GM21390 (cell line): Measurements from ENCODE around the gene PIGU.
"Not testable (repeated sequence)": the region's sequence is repeated elsewhere in the genome, so short reads cannot be mapped to it uniquely, and the experiment has no call there.

Source experiments
- ATAC-seq: cut with Tn5 transposase; IDR thresholded peaks from one replicate; pipeline ENCODE4 v1.9.1; 2021; ENCODE audit not compliant: unreplicated experiment

The PIGU gene

DNA sequence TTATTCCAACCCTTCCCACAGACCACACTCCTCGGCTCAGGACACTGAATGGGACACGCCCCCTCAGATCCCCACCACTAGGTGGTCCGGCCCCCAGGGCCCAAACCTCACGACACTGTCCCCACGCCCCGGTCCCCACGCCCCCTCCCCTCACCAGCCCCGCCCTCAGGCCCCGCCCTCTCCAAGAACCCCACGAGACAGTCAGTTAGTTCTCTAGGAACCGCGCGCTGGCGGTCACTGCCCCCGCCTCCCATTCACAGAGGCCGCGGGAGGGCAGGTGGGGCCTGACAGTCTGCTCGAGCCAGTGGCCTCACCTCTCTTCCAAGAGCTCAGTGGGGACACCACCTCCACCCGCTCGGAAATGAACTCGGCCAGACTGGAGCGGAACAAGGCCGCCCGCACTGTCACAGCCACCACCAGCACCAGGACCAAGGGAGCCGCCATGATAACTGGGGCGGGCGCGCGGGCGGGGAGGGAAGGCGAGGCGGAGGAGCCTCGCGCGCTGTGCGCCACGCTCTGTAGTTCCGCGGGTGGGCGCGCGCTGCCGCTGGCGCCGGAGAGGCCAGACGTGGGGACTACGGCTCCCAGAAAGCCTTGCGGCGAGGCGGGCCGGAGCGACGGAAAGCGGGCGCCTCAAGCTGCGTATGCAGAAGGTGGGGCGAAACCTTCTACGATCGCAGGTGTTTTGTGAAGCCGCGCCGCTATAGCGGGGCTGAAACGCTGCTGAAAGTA lies at the start of gene PIGU:
PIGU (minus strand) TSS at position 451 of the 732 bp plus-strand sequence; CDS start at position 444, 7 bp downstream.
- ATAC-seq, result peak; percentile 94

DNA sequence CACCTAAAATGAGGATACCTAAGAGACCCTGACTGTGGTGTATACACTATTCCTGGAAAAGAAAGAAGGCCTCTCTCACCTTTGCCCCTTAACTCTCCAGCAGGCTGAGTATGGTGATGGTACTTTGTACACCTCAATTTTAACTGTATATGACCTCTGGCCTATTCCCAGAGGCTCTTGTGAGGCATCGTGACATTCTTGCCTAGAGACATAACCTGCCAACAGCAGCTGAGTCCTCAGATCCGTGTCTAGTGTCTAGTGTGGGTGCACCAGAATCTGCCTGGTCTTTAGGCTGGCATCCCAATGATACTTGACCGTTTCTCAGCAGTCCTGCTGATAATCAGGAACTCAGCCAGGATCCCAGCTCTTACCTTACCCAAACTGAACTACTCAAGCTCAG lies 47.3 kb upstream of the PIGU start:
- no peak for ATAC-seq

DNA sequence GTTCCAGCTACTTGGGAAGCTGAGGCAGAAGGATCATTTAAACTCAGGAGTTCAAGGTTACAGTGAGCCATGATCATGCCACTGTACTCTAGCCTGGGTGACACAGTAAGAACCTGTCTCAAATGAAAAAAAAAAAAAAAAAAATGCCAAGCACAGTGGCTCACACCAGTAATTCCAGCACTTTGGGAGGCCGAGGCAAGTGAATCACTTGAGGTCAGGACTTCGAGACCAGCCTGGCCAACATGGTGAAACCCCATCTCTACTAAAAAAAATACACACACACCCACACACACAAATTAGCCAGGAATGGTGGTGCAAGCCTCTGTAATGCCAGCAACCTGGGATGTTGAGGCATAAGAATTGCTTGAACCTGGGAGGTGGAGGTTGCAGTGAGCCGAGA lies 45.7 kb upstream of the PIGU start:
- not testable (repeated sequence) for ATAC-seq

DNA sequence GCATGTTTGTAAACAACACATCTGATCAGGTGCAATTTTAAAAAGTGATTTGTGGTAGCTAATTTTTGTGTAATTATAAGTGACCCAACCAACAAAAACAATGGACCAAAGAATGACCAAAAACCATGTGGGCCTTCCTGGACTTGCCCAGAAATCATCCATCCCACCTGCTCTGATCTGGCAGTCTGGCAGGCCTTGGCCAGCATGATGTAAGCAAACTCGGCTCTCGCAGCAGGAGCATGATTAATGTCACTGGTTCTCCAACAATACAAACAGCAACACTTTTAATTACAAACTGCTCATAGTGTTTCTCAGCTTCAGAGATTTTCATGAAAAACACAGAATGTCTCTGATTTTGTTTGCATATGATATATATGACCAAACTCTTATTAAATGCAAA lies 43.4 kb upstream of the PIGU start:
- no peak for ATAC-seq

DNA sequence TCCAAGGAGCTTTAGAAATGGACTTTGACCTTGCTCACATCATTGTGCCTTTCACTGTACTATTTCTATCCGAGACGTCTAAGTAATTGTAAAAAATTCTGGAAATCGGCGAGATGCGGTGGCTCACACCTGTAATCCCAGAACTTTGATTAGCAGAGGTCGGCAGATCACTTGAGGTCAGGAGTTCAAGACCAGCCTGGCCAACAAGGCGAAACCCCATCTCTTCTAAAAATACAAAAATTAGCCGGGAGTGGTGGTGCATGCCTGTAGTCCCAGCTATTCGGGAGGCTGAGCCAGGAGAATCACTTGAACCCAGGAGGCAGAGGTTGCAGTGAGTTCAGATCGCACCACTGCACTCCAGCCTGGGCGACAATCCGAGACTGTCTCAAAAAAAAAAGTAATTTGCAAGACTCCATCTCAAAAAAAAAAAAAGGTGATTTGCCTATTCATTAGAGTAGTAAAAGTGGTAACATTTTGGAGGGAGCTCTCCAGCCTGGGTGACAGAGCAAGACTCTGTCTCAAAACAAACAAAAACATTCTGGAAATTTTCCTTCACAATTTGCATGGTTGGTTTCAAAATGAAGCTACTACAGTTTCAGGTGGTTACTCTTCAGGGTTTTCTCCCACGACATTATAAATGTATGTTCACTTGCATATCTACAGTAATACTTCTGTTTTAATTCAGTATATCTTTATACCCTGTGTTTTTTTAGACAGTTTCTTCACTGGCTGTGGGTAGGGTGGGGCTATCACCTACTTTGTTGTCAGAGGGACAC lies 42.5 kb upstream of the PIGU start:
- peak; percentile 84 for ATAC-seq

DNA sequence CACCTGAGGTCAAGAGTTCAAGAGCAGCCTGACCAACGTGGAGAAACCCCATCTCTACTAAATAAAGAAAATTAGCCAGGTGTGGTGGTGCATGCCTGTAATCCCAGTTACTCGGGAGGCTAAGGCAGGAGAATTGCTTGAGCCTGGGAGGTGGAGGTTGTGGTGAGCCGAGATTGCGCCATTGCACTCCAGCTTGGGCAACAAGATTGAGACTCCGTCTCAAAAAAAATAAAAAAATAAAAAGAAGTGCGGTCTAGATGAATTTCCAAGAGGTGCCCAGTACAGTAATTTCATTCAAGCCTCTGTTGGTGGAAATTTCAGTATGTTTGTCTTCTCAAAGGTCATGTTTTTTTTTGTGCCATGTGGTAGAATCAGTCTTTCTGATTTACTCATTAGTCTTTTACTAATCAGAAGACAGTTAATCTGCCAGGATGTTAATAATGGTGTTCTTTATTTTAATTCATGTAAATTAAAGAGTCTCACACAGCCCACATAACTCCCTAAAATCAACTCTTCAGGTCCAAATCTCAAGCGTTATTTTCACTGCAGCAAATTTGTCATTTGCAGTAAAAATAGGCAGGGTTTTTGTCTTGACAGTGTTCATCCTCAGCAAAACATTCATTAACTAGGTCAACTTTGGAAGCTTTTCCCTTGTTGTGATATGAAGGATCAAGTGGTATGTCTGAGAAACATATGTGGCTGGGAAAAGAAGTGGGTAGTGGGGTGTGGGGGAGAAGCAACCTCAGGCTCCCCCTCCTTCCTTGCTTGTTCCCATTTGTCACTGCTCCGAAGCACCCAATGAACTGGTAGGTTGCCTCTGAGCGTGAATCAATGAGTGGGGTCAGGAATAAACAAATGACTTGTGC lies 40.6 kb upstream of the PIGU start:
- ATAC-seq, result no peak

GRCh38 chr20:34716921-34717229 lies 40.0 kb upstream of the PIGU start:
- ATAC-seq, result no peak

DNA sequence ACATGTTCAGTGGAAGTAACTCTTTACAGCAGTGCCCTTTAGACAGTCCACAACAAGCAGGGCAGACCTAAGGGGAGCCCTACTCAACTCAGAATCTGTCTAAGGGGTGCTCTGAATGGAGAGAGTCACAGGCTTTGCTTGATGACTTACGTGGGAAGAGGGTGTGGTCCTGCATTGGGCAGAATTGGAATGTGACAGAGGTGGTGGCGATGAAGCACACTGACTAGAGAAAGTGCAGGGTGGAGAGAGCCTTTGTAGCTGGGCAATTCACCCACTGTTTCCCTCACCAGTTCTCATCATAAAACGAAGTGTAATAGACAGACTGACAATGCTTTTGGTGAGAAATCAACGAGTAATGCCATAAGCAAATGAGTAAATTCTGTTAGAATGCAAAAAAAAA lies 38.5 kb upstream of the PIGU start:
- no peak for ATAC-seq

- not testable (repeated sequence) for ATAC-seq
These were observed 37.1 kb upstream of the PIGU start for GRCh38 chr20:34713944-34714515.

- no peak for ATAC-seq
These were observed 36.5 kb upstream of the PIGU start for GRCh38 chr20:34713194-34713943.

DNA sequence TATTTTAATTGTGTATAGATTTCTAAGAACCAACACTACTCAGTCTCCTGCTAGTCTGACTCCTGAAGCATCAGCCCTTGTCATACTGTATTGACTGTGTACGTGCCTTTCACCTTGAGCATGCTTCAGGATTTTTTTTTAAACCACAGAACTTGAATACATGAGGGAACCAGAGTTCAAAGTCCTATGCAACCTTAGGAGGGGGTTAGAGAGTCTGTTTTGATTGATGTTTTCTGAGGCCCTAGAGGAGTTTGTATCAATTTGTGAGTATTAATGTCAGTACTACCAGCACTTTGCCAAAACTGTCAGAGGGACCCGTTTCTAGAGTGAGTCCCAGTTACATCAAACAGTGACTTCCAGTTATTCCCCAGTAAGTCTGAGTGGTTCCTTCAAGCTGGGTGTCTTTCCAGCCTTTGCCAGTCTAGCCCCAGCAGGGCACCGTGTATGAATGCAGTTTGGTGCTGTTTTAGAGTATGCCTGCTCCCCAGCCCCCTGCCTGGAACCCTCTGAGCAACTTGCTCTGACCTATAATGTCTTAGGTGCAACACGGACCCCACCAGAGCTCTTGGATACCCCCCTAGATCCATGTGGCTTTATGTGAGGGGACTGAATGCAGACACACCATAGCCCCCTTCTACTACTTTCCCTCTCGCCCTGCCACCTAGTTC lies 35.8 kb upstream of the PIGU start:
- ATAC-seq, result no peak

DNA sequence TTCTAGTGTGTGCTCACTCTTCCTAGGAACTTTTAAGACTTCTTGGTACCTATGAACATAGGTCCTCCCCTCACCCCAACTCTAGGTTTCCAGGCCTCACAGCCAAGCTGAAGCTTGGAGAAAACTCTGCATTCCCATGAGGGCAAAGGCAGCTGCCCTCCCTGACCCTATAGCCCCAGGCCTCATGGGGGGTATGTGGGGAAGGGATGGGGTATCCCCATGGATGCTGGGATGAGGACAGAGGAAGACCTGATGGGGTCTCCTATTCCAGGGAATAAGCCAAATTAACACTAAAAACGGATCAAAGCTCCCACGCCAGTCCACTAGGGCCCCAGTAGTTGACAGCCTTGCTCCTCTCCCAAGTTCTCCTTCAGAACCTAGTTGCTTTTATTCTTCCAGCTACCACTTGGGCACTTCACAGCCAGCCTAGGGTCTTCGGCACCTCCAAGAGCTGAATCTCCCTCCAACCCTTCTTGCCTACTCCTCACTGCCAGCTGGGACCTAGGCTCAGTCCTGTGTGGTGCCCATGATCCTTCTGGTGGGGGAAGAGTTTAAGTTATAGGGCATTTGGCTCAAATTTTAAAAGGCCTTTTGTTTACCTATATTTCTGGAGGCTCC lies 35.0 kb upstream of the PIGU start:
- no peak for ATAC-seq

- no peak for ATAC-seq
These were observed 34.1 kb upstream of the PIGU start for GRCh38 chr20:34710861-34711574.

DNA sequence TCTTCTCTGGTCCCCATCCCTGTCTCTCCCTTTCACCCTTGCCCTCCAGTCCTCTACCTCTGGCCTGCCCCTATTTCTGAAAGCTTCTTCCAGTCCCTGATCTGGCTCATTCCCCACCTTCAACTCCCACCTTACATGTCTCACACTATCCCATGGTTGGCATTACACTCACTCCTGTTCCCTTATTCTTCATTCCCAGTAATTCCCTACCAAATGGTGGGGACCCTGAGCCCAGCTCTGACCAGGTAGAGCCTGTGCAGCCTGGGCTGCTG lies 33.6 kb upstream of the PIGU start:
- no peak for ATAC-seq

DNA sequence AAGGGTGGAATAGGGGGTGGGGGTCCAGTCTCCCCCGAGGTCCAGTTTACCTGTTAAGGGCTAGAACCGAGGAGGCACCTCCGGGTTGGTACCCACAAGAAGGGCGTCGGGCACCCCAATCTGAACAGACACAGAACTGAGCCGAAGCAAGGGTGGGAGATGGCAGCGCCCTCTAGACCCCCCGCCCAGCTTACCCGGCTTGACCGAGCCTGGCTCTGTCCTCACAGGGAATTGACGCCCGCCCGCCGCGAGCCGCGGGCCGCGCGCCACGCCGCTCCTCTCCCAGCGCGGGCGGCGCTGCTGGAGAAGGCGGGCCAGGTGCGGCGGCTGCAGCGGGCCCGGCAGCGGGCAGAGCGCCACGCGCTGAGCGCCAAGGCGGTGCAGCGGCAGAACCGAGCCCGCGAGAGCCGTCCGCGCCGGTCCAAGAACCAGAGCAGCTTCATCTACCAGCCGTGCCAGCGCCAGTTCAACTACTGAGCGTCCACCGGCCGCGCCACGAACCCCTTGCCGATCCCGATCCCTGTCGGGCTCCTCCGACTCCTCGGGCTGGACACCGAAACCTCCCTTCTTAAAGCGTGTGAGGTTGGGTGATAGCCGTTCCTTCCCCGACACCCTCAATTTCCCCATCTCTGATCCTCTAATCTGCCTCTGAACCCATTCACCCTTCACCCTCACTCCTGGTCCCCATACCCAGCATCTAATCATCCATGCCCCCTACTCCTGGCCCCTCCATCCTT lies 33.1 kb upstream of the PIGU start:
- ATAC-seq, result no peak

DNA sequence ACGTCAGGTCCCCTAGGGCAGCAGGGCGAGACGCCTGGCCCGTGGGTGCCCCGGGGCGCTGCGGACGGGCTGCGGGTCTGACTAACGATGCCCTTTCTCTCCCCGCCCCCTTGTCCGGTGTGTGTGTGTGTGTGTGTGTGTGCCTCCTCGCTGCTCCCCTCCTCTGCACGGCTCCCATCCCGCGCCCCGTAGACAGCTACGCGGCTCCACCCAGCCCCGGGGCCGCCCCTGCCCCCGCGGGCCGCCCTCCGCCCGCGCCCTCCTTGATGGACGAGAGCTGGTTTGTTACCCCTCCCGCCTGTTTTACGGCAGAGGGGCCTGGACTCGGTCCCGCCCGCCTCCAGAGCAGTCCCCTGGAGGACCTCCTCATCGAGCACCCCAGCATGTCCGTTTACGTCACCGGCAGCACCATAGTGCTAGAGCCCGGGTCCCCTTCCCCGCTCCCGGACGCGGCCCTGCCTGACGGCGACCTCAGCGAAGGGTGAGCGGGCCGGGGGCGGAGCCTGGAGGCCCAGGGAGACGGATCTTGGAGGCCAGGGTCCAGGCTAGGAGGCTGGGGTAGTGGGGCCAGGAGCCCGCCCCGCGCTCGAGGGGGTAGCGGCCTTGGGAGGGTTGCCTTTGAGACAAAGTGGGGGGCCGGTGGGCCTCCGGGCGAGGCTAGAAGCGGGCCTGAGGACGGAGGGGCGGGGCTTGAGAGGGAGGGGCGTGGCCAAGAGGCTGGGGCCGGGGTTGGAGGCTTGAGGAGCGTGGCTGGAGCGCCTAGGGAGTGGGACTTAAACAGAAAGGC lies 32.3 kb upstream of the PIGU start:
- ATAC-seq, result peak; percentile 45

- no peak for ATAC-seq
These were observed 31.7 kb upstream of the PIGU start for GRCh38 chr20:34708621-34709043.
